PC-3 (cell line): ENCODE data around the gene CEACAM6. TPM values are rescaled to one million over a fixed set of nuclear protein-coding genes. Genes with fewer than 3 reads are reported as not detected.

Experiments used
- ATAC-seq: fragments of 200-7000 bp; cut with Tn5 transposase; 2 replicates; pipeline ENCODE4 v1.9.1; 2020; ENCODE audit warnings: mild to moderate bottlenecking, moderate library complexity
- BruUV-seq: library from RNA; stranded (reverse); fragments of 400-500 nt; replicated peaks from 2 replicates; lab custom pipeline; 2021; lab: Mats Ljungman, UMichigan
- CTCF ChIA-PET: fragments of 300-600 bp; sonication (Branson Sonifier 250); formaldehyde crosslinking; loops from one replicate; lab custom pipeline; 2022; ENCODE audit warnings: antibody characterized with exemption; lab: Charles Lee
- POLR2A ChIA-PET: fragments of 300-600 bp; sonication (Branson Sonifier 250); formaldehyde crosslinking; loops from one replicate; lab custom pipeline; 2022; ENCODE audit warnings: antibody characterized with exemption; ENCODE audit not compliant: unreplicated experiment; lab: Charles Lee
- DNase-seq: peaks from one replicate; pipeline ENCODE4 v3.0.0-alpha.2; 2015
- H2AFZ ChIP-seq: fragments of 300-600 bp; sonication (generic); 2 replicates; pipeline ENCODE4 v1.6.0; 2016; ENCODE audit warnings: antibody characterized with exemption, low read length
- H3F3A ChIP-seq: fragments of 300-600 bp; sonication (generic); one replicate; pipeline ENCODE4 v1.6.0; 2017; ENCODE audit warnings: antibody characterized with exemption, low read length, control low read depth, mild to moderate bottlenecking; ENCODE audit not compliant: unreplicated experiment
- H3K27ac ChIP-seq: fragments of 300-600 bp; sonication (generic); 2 replicates; pipeline ENCODE4 v1.5.1; 2016; ENCODE audit warnings: mild to moderate bottlenecking, low read length
- H3K27me3 ChIP-seq: fragments of 300-600 bp; sonication (generic); 2 replicates; pipeline ENCODE4 v1.6.1; 2016; ENCODE audit warnings: low read length, mixed read lengths
- H3K36me3 ChIP-seq: fragments of 300-600 bp; sonication (generic); 2 replicates; pipeline ENCODE4 v1.6.1; 2016; ENCODE audit warnings: low read depth, mixed run types, low read length, mixed read lengths
- H3K4me1 ChIP-seq: fragments of 300-600 bp; sonication (generic); 2 replicates; pipeline ENCODE4 v1.5.1; 2016; ENCODE audit warnings: low read length; ENCODE audit not compliant: insufficient read depth
- H3K4me2 ChIP-seq: fragments of 300-600 bp; sonication (generic); 2 replicates; pipeline ENCODE4 v1.6.0; 2016; ENCODE audit warnings: low read length
- H3K4me3 ChIP-seq: fragments of 300-600 bp; sonication (generic); 2 replicates; pipeline ENCODE4 v1.5.1; 2016; ENCODE audit warnings: mild to moderate bottlenecking, low read length, mixed read lengths
- H3K79me2 ChIP-seq: fragments of 300-600 bp; sonication (generic); 2 replicates; pipeline ENCODE4 v1.6.1; 2017; ENCODE audit warnings: low read length, mixed read lengths
- H3K9ac ChIP-seq: fragments of 300-600 bp; sonication (generic); 2 replicates; pipeline ENCODE4 v1.6.0; 2016; ENCODE audit warnings: mild to moderate bottlenecking, low read length
- H3K9me2 ChIP-seq: fragments of 300-600 bp; sonication (generic); replicated peaks from 2 replicates; pipeline ENCODE4 v1.6.1; 2016; ENCODE audit warnings: mixed run types, low read length, mixed read lengths
- H3K9me3 ChIP-seq: fragments of 300-600 bp; sonication (generic); 2 replicates; pipeline ENCODE4 v1.6.1; 2016; ENCODE audit warnings: low read length, mixed read lengths
- H4K20me1 ChIP-seq: fragments of 300-600 bp; sonication (generic); 2 replicates; pipeline ENCODE4 v1.6.1; 2016; ENCODE audit warnings: low read length, mixed read lengths
- CTCF ChIP-seq: fragments of 300-600 bp; sonication (generic); conservative IDR thresholded peaks from 2 replicates; pipeline ENCODE4 v1.5.1; 2017; ENCODE audit warnings: antibody characterized with exemption, low read depth, mild to moderate bottlenecking, low read length
- EZH2 ChIP-seq: fragments of 300-600 bp; sonication (generic); IDR thresholded peaks from one replicate; pipeline ENCODE4 v1.6.1; 2017; ENCODE audit warnings: antibody characterized with exemption, mild to moderate bottlenecking, low read length; ENCODE audit not compliant: unreplicated experiment
- EZH2phosphoT487 ChIP-seq: fragments of 300-600 bp; sonication (generic); IDR thresholded peaks from 2 replicates; pipeline ENCODE4 v1.6.1; 2018; ENCODE audit warnings: mild to moderate bottlenecking, antibody characterized with exemption, low read length, borderline replicate concordance
- intact Hi-C: fragments of 100-400 bp; cut with micrococcal nuclease; formaldehyde crosslinking; loops from 2 replicates; pipeline ENCODE4 v1.9.0; 2023
- total RNA-seq: library from RNA; depleted of rRNA; stranded (reverse); fragments of >200 nt; gene quantifications from 2 replicates; pipeline ENCODE4 v1.2.3, GENCODE V29; 2014

The CEACAM6 gene
- total RNA-seq, 1 experiment from 2014 or later = 7.1 TPM

- Histone ChIP-seq H3K27ac (peak overlapping the region; percentile 100), H3K27me3 (no peaks in the 10 kb centered on the region), H3K4me3 (peak overlapping the region; percentile 56), H3K9ac (peak overlapping the region; percentile 85), H3K4me1 (peaks cover 44% of the 10 kb centered on the region), H3K4me2 (peak overlapping the region; percentile 78), H3K79me2 (no peaks in the 10 kb centered on the region), H3K36me3 (no peaks in the 10 kb centered on the region), H3F3A (peaks cover 9% of the 10 kb centered on the region), H3K9me2 (no peaks in the 10 kb centered on the region), H4K20me1 (no peaks in the 10 kb centered on the region), H2AFZ (no peak overlapping the region), H3K9me3 (no peaks in the 10 kb centered on the region)
- intact Hi-C loops = no loop called here
- BruUV-seq = TSS peak; percentile 86
- CTCF ChIA-PET = interaction anchor here (0.7 to 2.2 kb wide), 2 partner anchors 28 to 666 kb away, joined by 8 to 16 read pairs; no protein-coding TSS in a partner anchor
- TF ChIP-seq CTCF (no peak), EZH2 (no peak), EZH2phosphoT487 (no peak)
- DNase-seq = peak; percentile 81
- POLR2A ChIA-PET = interaction anchor here (0.9 kb wide), 1 partner anchor 13 kb away, joined by 5 read pairs; no protein-coding TSS in a partner anchor
- ATAC-seq = peak; percentile 70
These were observed 20.2 kb upstream of the CEACAM6 start for GRCh38 chr19:41735071-41735600.

GRCh38 chr19:41739361-41739760 is 16.0 kb upstream of the CEACAM6 start:
- no peaks in the 10 kb centered on the region for H4K20me1 ChIP-seq
- BruUV-seq = no TSS peak
- no peaks in the 10 kb centered on the region for H3K9me3 ChIP-seq
- ATAC-seq = no peak
- no peak overlapping the region for H3K4me3 ChIP-seq
- no peaks in the 10 kb centered on the region for H3K79me2 ChIP-seq
- peaks cover 3% of the 10 kb centered on the region for H3F3A ChIP-seq
- H3K9ac ChIP-seq = no peak overlapping the region
- H3K4me2 ChIP-seq = no peak overlapping the region
- intact Hi-C loops = no loop called here
- POLR2A ChIA-PET = no interaction called here
- no peak overlapping the region for H3K27ac ChIP-seq
- TF ChIP-seq EZH2 (no peak), EZH2phosphoT487 (no peak), CTCF (no peak)
- DNase-seq = peak; percentile 59
- CTCF ChIA-PET = no interaction called here
- no peaks in the 10 kb centered on the region for H3K27me3 ChIP-seq
- no peaks in the 10 kb centered on the region for H3K36me3 ChIP-seq
- H2AFZ ChIP-seq = no peak overlapping the region
- H3K4me1 ChIP-seq = peaks cover 35% of the 10 kb centered on the region
- no peaks in the 10 kb centered on the region for H3K9me2 ChIP-seq

DNA sequence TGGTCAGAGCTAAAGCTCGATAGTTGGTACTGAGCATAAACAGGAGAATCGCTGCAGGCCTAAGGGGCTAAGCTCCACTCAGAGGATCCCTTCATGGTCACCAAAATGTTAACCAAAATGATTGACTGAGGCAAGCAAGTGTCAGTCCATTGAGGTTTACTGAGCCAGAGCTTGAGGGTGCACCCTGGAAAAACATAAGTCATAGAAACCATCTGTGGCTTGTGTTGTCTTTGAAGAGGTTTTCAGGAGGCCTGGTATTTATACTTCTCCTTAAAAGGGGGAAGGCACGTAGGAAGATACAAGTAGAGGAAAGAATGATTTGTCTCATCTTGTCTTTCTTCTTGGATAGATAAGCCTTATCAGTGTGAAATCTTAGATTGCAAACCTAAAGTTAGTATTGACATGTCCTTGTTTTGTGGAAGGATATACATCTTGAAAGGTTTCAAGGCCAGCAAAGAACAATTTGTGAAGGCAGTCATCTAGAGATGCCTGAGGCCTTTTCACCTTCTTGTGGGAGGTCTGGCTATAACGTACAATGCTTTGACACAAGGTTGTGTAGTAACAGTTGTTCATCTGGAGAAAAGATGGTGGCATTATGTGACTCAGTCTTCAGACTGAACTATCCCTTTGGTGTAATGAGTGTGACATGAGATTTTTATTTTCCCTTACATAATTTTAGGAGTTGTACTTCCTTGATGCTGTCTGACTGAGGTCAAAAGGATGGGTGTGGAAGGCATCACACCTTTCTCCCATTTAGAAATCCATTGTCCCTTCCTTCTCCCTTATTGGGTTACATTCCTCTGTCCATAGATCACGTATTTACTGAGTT is 14.7 kb upstream of the CEACAM6 start:
- no peaks in the 10 kb centered on the region for H3K79me2 ChIP-seq
- CTCF ChIA-PET = no interaction called here
- POLR2A ChIA-PET = no interaction called here
- H3K4me2 ChIP-seq = no peak overlapping the region
- no peaks in the 10 kb centered on the region for H4K20me1 ChIP-seq
- ATAC-seq (no peak; the same call in 1 of the 2 replicates), DNase-seq (no peak)
- no peaks in the 10 kb centered on the region for H3K9me3 ChIP-seq
- TF ChIP-seq CTCF (no peak), EZH2phosphoT487 (no peak), EZH2 (no peak)
- BruUV-seq = TSS peak; percentile 42
- no peaks in the 10 kb centered on the region for H3K36me3 ChIP-seq
- intact Hi-C loops = no loop called here
- H3K27ac ChIP-seq = peak overlapping the region; percentile 29; the same call in 1 of the 2 replicates
- H2AFZ ChIP-seq = no peak overlapping the region
- peaks cover 26% of the 10 kb centered on the region for H3K4me1 ChIP-seq
- H3K27me3 ChIP-seq = no peaks in the 10 kb centered on the region
- no peaks in the 10 kb centered on the region for H3F3A ChIP-seq
- no peak overlapping the region for H3K4me3 ChIP-seq
- no peaks in the 10 kb centered on the region for H3K9me2 ChIP-seq
- no peak overlapping the region for H3K9ac ChIP-seq
